ENCODE results near the gene SNX32. TPM values are rescaled to one million over a fixed set of nuclear protein-coding genes. Genes with fewer than 3 reads are reported as not detected.

Gene SNX32
- total RNA-seq, 4 donors from 2014 or later = 0.58 to 2.6 TPM; not detected in 2

- no peaks in the 10 kb centered on the region for H3K36me3 ChIP-seq
- no peak for TF ChIP-seq CTCF (IDR thresholded peaks at IDR 0.05)
- TF ChIP-seq POLR2A (IDR thresholded peaks at IDR 0.05) = no peak
- no peaks in the 10 kb centered on the region for H3K27me3 ChIP-seq
- H3K4me1 ChIP-seq = no peaks in the 10 kb centered on the region
- H3K9me3 ChIP-seq = no peaks in the 10 kb centered on the region
- DNase-seq = no peak
- no peak overlapping the region for H3K27ac ChIP-seq
- no peak overlapping the region for H3K4me3 ChIP-seq
- intact Hi-C loops (cut with DNase I; ENCODE audit: low total_unique reads) = no loop called here
Measured at GRCh38 chr11:65794570-65795510, 38.9 kb upstream of the SNX32 start.

- Histone ChIP-seq H3K4me1 (no peaks in the 10 kb centered on the region), H3K36me3 (no peaks in the 10 kb centered on the region), H3K27ac (no peak overlapping the region), H3K4me3 (no peak overlapping the region), H3K27me3 (peaks cover 0 to 5% of the 10 kb centered on the region in 2 donors), H3K9me3 (no peaks in the 10 kb centered on the region)
- intact Hi-C loops (cut with DNase I; ENCODE audit: low total_unique reads) = no loop called here
- no peak for DNase-seq
- no peak for TF ChIP-seq CTCF (IDR thresholded peaks at IDR 0.05)
- no peak for TF ChIP-seq POLR2A (IDR thresholded peaks at IDR 0.05)
Measured at GRCh38 chr11:65796726-65797601, 36.8 kb upstream of the SNX32 start.

- Histone ChIP-seq H3K27me3 (peaks cover 0 to 6% of the 10 kb centered on the region in 2 donors), H3K4me1 (no peaks in the 10 kb centered on the region), H3K36me3 (no peaks in the 10 kb centered on the region), H3K9me3 (no peaks in the 10 kb centered on the region), H3K4me3 (no peak overlapping the region), H3K27ac (no peak overlapping the region)
- intact Hi-C loops (cut with DNase I; ENCODE audit: low total_unique reads) = no loop called here
- DNase-seq = no peak
- TF ChIP-seq CTCF (IDR thresholded peaks at IDR 0.05) (no peak), POLR2A (IDR thresholded peaks at IDR 0.05) (no peak)
Measured at GRCh38 chr11:65797711-65798110, 36.1 kb upstream of the SNX32 start.

GRCh38 chr11:65798882-65799281, 34.9 kb upstream of the SNX32 start:
- H3K9me3 ChIP-seq = no peaks in the 10 kb centered on the region
- TF ChIP-seq CTCF (IDR thresholded peaks at IDR 0.05) (no peak), POLR2A (IDR thresholded peaks at IDR 0.05) (no peak)
- intact Hi-C loops (cut with DNase I; ENCODE audit: low total_unique reads) = no loop called here
- no peaks in the 10 kb centered on the region for H3K36me3 ChIP-seq
- no peak for DNase-seq
- H3K27me3 ChIP-seq = peaks cover 0 to 13% of the 10 kb centered on the region in 2 donors
- H3K4me3 ChIP-seq = no peak overlapping the region
- no peaks in the 10 kb centered on the region for H3K4me1 ChIP-seq
- H3K27ac ChIP-seq = no peak overlapping the region

All from uterus (tissue), 4 donors.